Middle frontal gyrus (tissue), 1 donor: ENCODE measurements around the gene TMEM18.

Source experiments
- DNase-seq: peaks from one replicate; pipeline ENCODE4 v3.0.0-alpha.2; 2015; ENCODE audit warnings: low spot score; ENCODE audit errors: extremely low spot score

TMEM18 gene

GRCh38 chr2:621303-622099 lies 55.7 kb downstream of the TMEM18 start:
- DNase-seq, result no peak

GRCh38 chr2:620471-621302 lies 56.5 kb downstream of the TMEM18 start:
- DNase-seq, result no peak

GRCh38 chr2:620004-620403 lies 57.2 kb downstream of the TMEM18 start:
- DNase-seq, result no peak

GRCh38 chr2:618422-618990 lies 58.7 kb downstream of the TMEM18 start:
- no peak for DNase-seq

- DNase-seq, result no peak
Measured at GRCh38 chr2:618005-618404, 59.2 kb downstream of the TMEM18 start.
